GM21737 (cell line): ENCODE data around the gene REM2.
"Not testable (repeated sequence)": the region's sequence is repeated elsewhere in the genome, so short reads cannot be mapped to it uniquely, and the experiment has no call there.

Experiments used
- ATAC-seq: cut with Tn5 transposase; IDR thresholded peaks from one replicate; pipeline ENCODE4 v1.9.1; 2021; ENCODE audit warnings: mild to moderate bottlenecking, moderate library complexity; ENCODE audit not compliant: unreplicated experiment

Gene REM2

GRCh38 chr14:22848351-22849164 is 34.5 kb upstream of the REM2 start:
- no peak for ATAC-seq

DNA sequence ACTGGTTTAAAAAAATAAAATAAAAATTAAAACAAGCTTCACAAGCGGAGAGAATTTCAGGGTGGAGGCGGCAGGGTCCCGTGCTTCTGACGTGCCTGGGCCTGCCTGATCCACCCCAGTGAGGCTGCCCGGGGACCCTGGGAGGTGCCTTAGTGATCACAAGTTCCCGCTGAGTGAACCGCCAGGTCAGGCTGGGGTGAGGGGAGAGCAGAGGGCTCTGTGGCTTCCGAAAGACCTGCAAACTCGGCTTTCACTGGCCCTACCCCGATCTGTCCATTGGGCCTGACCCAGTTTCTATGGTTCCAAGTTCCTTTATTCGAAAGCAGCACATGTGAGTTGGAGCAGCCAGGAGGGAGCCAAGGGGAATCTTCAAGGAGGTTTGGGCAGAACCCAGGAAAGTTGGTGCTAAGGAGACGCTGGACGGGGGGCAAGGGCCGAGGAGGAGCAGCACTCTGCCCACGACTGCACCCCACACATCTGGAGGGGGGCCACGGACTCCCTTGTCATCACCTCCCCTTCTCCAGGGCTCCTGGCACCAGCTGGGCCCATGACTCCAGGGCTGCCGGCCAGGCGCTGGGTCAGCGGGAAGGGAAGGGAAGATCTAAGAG is 33.7 kb upstream of the REM2 start:
- no peak for ATAC-seq

DNA sequence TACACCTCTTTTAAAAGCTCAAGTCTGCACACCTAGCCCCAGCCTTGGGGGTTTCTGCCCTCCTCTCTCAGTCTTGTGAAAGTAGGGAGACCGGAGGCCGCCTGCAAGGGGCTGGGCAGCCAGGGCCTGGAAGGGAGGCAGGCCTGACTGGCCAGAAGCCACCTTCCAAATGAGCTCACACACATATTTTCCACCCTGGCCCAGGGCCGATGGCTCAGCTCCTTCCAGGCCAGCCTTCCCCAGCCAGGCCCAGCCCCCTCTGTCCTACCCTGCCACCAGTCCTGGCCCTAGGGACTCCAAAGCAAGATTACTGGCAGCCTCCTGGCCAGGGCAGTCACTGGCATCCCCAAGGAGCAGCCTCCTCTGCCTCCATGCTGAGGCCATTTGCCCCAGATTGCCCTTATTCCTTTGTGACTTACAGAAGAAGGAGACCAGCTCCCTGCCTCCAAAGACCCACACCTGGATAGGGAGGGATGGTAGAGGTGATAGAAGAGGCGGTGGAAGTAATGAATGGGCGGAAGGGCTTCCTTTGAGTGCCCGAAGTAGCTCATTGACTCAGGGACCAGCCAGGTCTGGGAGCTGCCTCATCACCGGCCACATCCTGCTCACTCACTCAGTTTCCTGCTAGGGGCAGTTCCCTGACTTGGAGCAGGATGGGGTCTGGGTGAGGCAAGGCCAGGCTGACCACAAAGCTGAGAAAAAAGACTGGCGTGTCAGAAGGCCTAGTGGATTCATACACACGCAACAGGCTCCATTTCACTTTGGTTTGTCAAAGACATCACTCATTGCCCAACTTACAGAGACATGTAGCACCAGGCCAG is 31.9 kb upstream of the REM2 start:
- ATAC-seq = no peak

DNA sequence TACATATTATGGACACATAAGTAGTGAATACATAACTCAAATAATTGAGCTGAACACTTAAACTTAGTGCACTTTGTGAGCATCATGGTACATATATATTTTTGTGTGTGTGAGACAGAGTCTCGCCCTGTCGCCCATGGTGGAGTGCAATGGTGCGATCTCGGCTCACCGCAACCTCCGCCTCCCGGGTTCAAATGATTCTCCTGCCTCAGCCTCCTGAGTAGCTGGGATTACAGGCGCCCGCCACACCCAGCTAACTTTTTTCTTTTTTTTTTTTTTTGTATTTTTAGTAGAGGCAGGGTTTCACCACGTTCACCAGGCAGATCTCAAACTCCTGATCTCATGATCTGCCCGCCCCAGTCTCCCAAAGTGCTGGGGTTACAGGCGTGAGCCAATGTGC is 30.8 kb upstream of the REM2 start:
- ATAC-seq = not testable (repeated sequence)

GRCh38 chr14:22852599-22852939 is 30.5 kb upstream of the REM2 start:
- ATAC-seq = peak; percentile 8

GRCh38 chr14:22852940-22853767 is 29.9 kb upstream of the REM2 start:
- peak; percentile 67 for ATAC-seq

- ATAC-seq = not testable (repeated sequence)
These were observed 28.7 kb upstream of the REM2 start for GRCh38 chr14:22854296-22854695.

GRCh38 chr14:22854963-22855724 is 27.9 kb upstream of the REM2 start:
- ATAC-seq = no peak

GRCh38 chr14:22856428-22856827 is 26.6 kb upstream of the REM2 start:
- ATAC-seq = no peak

- not testable (repeated sequence) for ATAC-seq
These were observed 22.6 kb upstream of the REM2 start for GRCh38 chr14:22860377-22860776.

DNA sequence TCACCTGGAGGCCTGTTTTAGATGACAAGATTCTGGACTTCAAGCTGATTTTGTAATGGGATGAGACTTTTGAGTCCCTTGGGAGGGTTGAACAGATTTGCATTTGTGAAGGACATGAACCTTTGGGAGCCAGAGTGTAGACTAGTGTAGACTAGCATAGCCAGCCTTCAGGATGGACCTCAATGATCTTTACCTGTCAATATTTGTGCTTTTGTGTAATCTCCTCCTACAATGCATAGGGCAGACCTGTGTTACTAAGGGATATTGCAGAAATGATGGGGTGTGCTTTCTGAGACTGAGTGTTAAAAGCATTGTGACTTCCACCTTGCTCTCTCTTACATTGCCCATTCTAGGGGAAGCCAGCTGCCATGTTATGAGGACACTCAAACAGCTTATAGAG is 21.4 kb upstream of the REM2 start:
- no peak for ATAC-seq

DNA sequence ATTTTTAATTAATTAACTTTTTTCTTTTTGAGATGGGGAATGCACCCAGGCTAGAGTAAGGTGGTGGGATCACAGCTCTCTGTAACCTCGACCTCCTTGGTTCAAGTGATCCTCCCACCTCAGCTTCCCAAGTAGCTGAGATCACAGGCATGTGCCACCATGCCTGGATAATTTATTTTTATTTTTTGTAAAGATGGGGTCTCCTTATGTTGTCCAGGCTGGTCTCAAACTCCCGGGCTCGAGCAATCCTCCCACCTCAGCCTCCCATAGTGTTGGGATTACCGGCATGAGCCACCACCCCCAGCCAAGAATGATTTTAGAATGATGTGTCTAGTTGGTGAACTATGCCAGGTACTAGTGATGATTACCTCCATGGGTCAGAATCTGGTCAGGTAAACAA is 18.0 kb upstream of the REM2 start:
- ATAC-seq = no peak

GRCh38 chr14:22865424-22866405 is 17.3 kb upstream of the REM2 start:
- no peak for ATAC-seq

GRCh38 chr14:22866874-22867273 is 16.1 kb upstream of the REM2 start:
- no peak for ATAC-seq

DNA sequence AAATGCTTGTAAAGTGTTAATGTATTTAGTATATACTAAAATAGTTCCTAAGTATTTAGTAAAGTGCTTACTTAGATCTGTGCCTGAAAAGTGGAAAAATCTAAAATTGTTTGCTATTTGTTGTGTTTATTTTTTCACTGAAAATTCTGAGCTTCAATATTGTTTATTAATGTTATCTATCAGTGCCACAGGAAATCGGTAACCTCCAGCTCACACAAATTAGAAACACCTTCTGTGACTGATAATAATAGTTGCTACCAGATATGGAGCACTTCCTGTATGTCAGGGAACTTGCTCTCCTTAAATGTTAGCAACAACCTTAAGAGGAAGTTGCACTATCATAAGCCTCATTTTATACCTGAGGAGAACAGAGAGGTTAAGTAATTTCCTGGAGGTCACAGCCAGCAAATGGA is 12.2 kb upstream of the REM2 start:
- ATAC-seq = peak; percentile 36

GRCh38 chr14:22871224-22872032 is 11.6 kb upstream of the REM2 start, which contains the start of gene LRP10:
TSS of gene LRP10 (plus strand) at chr14:22871740. CDS start at chr14:22872304, 564 bp downstream.
- peak; percentile 78 for ATAC-seq

- ATAC-seq = peak; percentile 22
These were observed 10.8 kb upstream of the REM2 start for GRCh38 chr14:22872033-22872832.
